Stomach (tissue), 4 donors: ENCODE measurements around the gene NTN4.

Experiments
- EP300 ChIP-seq: sonication (generic); formaldehyde crosslinking; IDR thresholded peaks from one replicate; pipeline ENCODE4 v1.6.1; 2017; ENCODE audit warnings: antibody characterized with exemption
- POLR2A ChIP-seq, 4 donors: fragments of 450-650 bp; IDR thresholded peaks; one replicate each; pipeline ENCODE4 v1.6.1; 2016; ENCODE audit warnings: antibody characterized with exemption in 4 of 4, control low read depth in 2 of 4, mild to moderate bottlenecking in 1 of 4, moderate library complexity in 1 of 4
- POLR2AphosphoS5 ChIP-seq, 3 donors: sonication (generic); formaldehyde crosslinking; IDR thresholded peaks; one replicate each; pipeline ENCODE4 v1.6.1; 2016; ENCODE audit warnings: antibody characterized with exemption in 3 of 3
- TF ChIP-seq, protein P1 (sequence below), 7 experiments: fragments of 450-650 bp in 4 of 7; fragments of 200-600 bp in 3 of 7; sonication (generic) in 3 of 7; IDR thresholded peaks; one replicate each; pipeline ENCODE4 v1.5.1; 2016 to 2019; ENCODE audit warnings: antibody characterized with exemption in 7 of 7, control low read depth in 2 of 7, mild to moderate bottlenecking in 1 of 7

GRCh38 chr12:95755261-95755865 lies 35.2 kb downstream of the NTN4 start:
- TF ChIP-seq, protein P1, sequence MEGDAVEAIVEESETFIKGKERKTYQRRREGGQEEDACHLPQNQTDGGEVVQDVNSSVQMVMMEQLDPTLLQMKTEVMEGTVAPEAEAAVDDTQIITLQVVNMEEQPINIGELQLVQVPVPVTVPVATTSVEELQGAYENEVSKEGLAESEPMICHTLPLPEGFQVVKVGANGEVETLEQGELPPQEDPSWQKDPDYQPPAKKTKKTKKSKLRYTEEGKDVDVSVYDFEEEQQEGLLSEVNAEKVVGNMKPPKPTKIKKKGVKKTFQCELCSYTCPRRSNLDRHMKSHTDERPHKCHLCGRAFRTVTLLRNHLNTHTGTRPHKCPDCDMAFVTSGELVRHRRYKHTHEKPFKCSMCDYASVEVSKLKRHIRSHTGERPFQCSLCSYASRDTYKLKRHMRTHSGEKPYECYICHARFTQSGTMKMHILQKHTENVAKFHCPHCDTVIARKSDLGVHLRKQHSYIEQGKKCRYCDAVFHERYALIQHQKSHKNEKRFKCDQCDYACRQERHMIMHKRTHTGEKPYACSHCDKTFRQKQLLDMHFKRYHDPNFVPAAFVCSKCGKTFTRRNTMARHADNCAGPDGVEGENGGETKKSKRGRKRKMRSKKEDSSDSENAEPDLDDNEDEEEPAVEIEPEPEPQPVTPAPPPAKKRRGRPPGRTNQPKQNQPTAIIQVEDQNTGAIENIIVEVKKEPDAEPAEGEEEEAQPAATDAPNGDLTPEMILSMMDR (IDR thresholded peaks at IDR 0.05), result no peak
- TF ChIP-seq POLR2A (IDR thresholded peaks at IDR 0.05) (no peak), EP300 (no peak), POLR2AphosphoS5 (IDR thresholded peaks at IDR 0.05) (peak in 1 of 3 donors; percentile 7)
